Right atrium auricular region (tissue), 2 donors: ENCODE data around the gene CARD19. TPM values are rescaled to one million over a fixed set of nuclear protein-coding genes. Genes with fewer than 3 reads are reported as not detected.

Experiments
- DNase-seq: peaks from one replicate; pipeline ENCODE4 v3.0.0-alpha.2; 2019; ENCODE audit warnings: low spot score
- H3K27ac ChIP-seq, 2 donors: fragments of 200-600 bp; sonication (generic); 1 replicate in 1 of 2; 2 replicates in 1 of 2; pipeline ENCODE4 v1.5.1; 2016 to 2019
- H3K27me3 ChIP-seq, 2 donors: fragments of 200-600 bp; sonication (generic); one replicate each; pipeline versions ENCODE4 v1.5.1 to v1.6.0; 2017 to 2019
- H3K36me3 ChIP-seq: fragments of 200-600 bp; sonication (generic); one replicate; pipeline ENCODE4 v1.5.1; 2016
- H3K4me1 ChIP-seq, 2 donors: fragments of 200-600 bp; sonication (generic); one replicate each; pipeline versions ENCODE4 v1.5.1 to v1.6.0; 2017 to 2019
- H3K4me3 ChIP-seq, 2 donors: fragments of 200-600 bp; sonication (generic); 1 replicate in 1 of 2; 2 replicates in 1 of 2; pipeline ENCODE4 v1.5.1; 2017 to 2019; ENCODE audit warnings: mild to moderate bottlenecking in 1 of 2, moderate library complexity in 1 of 2
- H3K9me3 ChIP-seq, 2 donors: fragments of 200-600 bp; sonication (generic); one replicate each; pipeline ENCODE4 v1.5.1; 2019
- total RNA-seq, 2 donors: library from RNA; depleted of rRNA; stranded (reverse); fragments of >200 nt; gene quantifications; one replicate each; pipeline ENCODE4 v1.1.0, GENCODE V29; 2016
- TF ChIP-seq, protein P1 (sequence below), 2 donors: fragments of 200-600 bp; sonication (generic); IDR thresholded peaks; one replicate each; pipeline ENCODE4 v1.5.1; 2019; ENCODE audit warnings: antibody characterized with exemption in 2 of 2

Gene CARD19
- total RNA-seq, 2 donors from 2014 or later, result 21.2 to 46.8 TPM

- H3K27me3 ChIP-seq, result no peaks in the 10 kb centered on the region
- H3K27ac ChIP-seq, result no peak overlapping the region
- no peak for DNase-seq
- H3K36me3 ChIP-seq, result no peaks in the 10 kb centered on the region
- TF ChIP-seq, protein P1, sequence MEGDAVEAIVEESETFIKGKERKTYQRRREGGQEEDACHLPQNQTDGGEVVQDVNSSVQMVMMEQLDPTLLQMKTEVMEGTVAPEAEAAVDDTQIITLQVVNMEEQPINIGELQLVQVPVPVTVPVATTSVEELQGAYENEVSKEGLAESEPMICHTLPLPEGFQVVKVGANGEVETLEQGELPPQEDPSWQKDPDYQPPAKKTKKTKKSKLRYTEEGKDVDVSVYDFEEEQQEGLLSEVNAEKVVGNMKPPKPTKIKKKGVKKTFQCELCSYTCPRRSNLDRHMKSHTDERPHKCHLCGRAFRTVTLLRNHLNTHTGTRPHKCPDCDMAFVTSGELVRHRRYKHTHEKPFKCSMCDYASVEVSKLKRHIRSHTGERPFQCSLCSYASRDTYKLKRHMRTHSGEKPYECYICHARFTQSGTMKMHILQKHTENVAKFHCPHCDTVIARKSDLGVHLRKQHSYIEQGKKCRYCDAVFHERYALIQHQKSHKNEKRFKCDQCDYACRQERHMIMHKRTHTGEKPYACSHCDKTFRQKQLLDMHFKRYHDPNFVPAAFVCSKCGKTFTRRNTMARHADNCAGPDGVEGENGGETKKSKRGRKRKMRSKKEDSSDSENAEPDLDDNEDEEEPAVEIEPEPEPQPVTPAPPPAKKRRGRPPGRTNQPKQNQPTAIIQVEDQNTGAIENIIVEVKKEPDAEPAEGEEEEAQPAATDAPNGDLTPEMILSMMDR (IDR thresholded peaks at IDR 0.05), result no peak
- H3K4me1 ChIP-seq, result peaks cover 0 to 10% of the 10 kb centered on the region in 2 donors
- H3K9me3 ChIP-seq, result no peaks in the 10 kb centered on the region
- no peak overlapping the region for H3K4me3 ChIP-seq
Measured at GRCh38 chr9:93147632-93148031, 51.6 kb downstream of the CARD19 start.

- no peak for DNase-seq
- no peaks in the 10 kb centered on the region for H3K9me3 ChIP-seq
- H3K27me3 ChIP-seq, result no peaks in the 10 kb centered on the region
- no peaks in the 10 kb centered on the region for H3K36me3 ChIP-seq
- H3K4me1 ChIP-seq, result peaks cover 0 to 10% of the 10 kb centered on the region in 2 donors
- no peak overlapping the region for H3K4me3 ChIP-seq
- no peak overlapping the region for H3K27ac ChIP-seq
- TF ChIP-seq, protein P1 (IDR thresholded peaks at IDR 0.05), result no peak
Measured at GRCh38 chr9:93148721-93149120, 52.7 kb downstream of the CARD19 start.

GRCh38 chr9:93149361-93149760, 53.3 kb downstream of the CARD19 start:
- Histone ChIP-seq H3K27me3 (no peaks in the 10 kb centered on the region), H3K4me3 (no peak overlapping the region), H3K4me1 (peaks cover 0 to 3% of the 10 kb centered on the region in 2 donors), H3K9me3 (no peaks in the 10 kb centered on the region), H3K36me3 (no peaks in the 10 kb centered on the region), H3K27ac (no peak overlapping the region)
- DNase-seq, result no peak
- TF ChIP-seq, protein P1 (IDR thresholded peaks at IDR 0.05), result no peak

- H3K27me3 ChIP-seq, result no peaks in the 10 kb centered on the region
- H3K27ac ChIP-seq, result no peak overlapping the region
- H3K4me3 ChIP-seq, result no peak overlapping the region
- TF ChIP-seq, protein P1 (IDR thresholded peaks at IDR 0.05), result no peak
- H3K36me3 ChIP-seq, result no peaks in the 10 kb centered on the region
- H3K4me1 ChIP-seq, result no peaks in the 10 kb centered on the region
- no peaks in the 10 kb centered on the region for H3K9me3 ChIP-seq
- no peak for DNase-seq
Measured at GRCh38 chr9:93151097-93151784, 55.2 kb downstream of the CARD19 start.

- TF ChIP-seq, protein P1 (IDR thresholded peaks at IDR 0.05), result peak in 1 of 2 donors; percentile 58
- no peaks in the 10 kb centered on the region for H3K4me1 ChIP-seq
- no peaks in the 10 kb centered on the region for H3K27me3 ChIP-seq
Measured at GRCh38 chr9:93154293-93154903, 58.4 kb downstream of the CARD19 start.

More at GRCh38 chr9:93154293-93154903, 58.4 kb downstream of the CARD19 start:
- H3K9me3 ChIP-seq, result no peaks in the 10 kb centered on the region
- no peak overlapping the region for H3K4me3 ChIP-seq
- no peaks in the 10 kb centered on the region for H3K36me3 ChIP-seq
- no peak overlapping the region for H3K27ac ChIP-seq
- no peak for DNase-seq
